HCT116 (cell line): ENCODE measurements around the gene RHCG. TPM values are rescaled to one million over a fixed set of nuclear protein-coding genes. Genes with fewer than 3 reads are reported as not detected.

ENCODE experiments used
- ATAC-seq: fragments of 200-7000 bp; cut with Tn5 transposase; 2 replicates; pipeline ENCODE4 v1.9.1; 2020; ENCODE audit warnings: mild to moderate bottlenecking, moderate library complexity
- BruUV-seq: library from RNA; stranded (reverse); fragments of 400-500 nt; replicated peaks from 2 replicates; lab custom pipeline; 2021; lab: Mats Ljungman, UMichigan
- CTCF ChIA-PET: fragments of 300-600 bp; sonication (Branson Sonifier 250); formaldehyde crosslinking; loops from one replicate; lab custom pipeline; 2021; ENCODE audit warnings: antibody characterized with exemption; lab: Charles Lee
- POLR2A ChIA-PET: fragments of 300-600, 350-600 bp; sonication (Branson Sonifier 250); formaldehyde crosslinking; loops from one replicate; lab custom pipeline; 2021; ENCODE audit warnings: antibody characterized with exemption; lab: Charles Lee
- RAD21 ChIA-PET, 2 experiments: fragments of 300-600 bp; sonication (Branson Sonifier 250); formaldehyde crosslinking; loops; one replicate each; lab custom pipeline; 2023; ENCODE audit warnings: low total read pairs in 2 of 2; ENCODE audit not compliant: uncharacterized antibody in 2 of 2, unreplicated experiment in 2 of 2, low non-redundant PET in 1 of 2; lab: Charles Lee
- DNase-seq: peaks from one replicate; pipeline ENCODE4 v3.0.0-alpha.2; 2010; ENCODE audit warnings: low read depth, low spot score
- H2AFZ ChIP-seq: fragments of 200-600 bp; shearing (Covaris generic), sonication (generic); 2 replicates; pipeline ENCODE4 v1.6.1; 2017; ENCODE audit warnings: low read depth, mixed run types, mixed read lengths, antibody characterized with exemption, low read length; ENCODE audit not compliant: poor library complexity, severe bottlenecking
- H3K27ac ChIP-seq: 2 replicates; pipeline ENCODE4 v1.5.1; 2012; ENCODE audit warnings: low read depth, low read length
- H3K27me3 ChIP-seq: fragments of 200-600 bp; sonication (generic); 2 replicates; pipeline ENCODE4 v1.6.1; 2016; ENCODE audit warnings: mixed run types, low read length, mixed read lengths; ENCODE audit not compliant: insufficient read depth
- H3K36me3 ChIP-seq, 2 experiments: fragments of 200-500 bp in 1 of 2; fragments of 200-600 bp in 1 of 2; sonication (Bioruptor generic) in 1 of 2; sonication (generic) in 1 of 2; 2 replicates each; pipeline versions ENCODE4 v1.5.1 to v1.6.1; 2014 to 2016; ENCODE audit warnings: low read length in 2 of 2, inconsistent platforms in 1 of 2, mixed read lengths in 1 of 2, mixed run types in 1 of 2; ENCODE audit not compliant: insufficient read depth in 2 of 2, control insufficient read depth in 1 of 2
- H3K4me1 ChIP-seq, 2 experiments: fragments of 200-600 bp in 1 of 2; sonication (generic) in 1 of 2; 2 replicates each; pipeline versions ENCODE4 v1.5.1 to v1.6.1; 2012 to 2017; ENCODE audit warnings: low read length in 2 of 2, inconsistent platforms in 1 of 2, mild to moderate bottlenecking in 1 of 2, mixed read lengths in 1 of 2, mixed run types in 1 of 2, moderate library complexity in 1 of 2; ENCODE audit not compliant: insufficient read depth in 2 of 2, control insufficient read depth in 1 of 2
- H3K4me2 ChIP-seq: fragments of 200-600 bp; sonication (generic); 2 replicates; pipeline ENCODE4 v1.6.1; 2017; ENCODE audit warnings: mixed run types, low read length, mixed read lengths
- H3K4me3 ChIP-seq, 2 experiments: fragments of 200-600 bp in 1 of 2; sonication (generic) in 1 of 2; replicated peaks in 1 of 2; 2 replicates each; pipeline ENCODE4 v1.5.1; 2011 to 2016; ENCODE audit warnings: low read length in 2 of 2, control low read depth in 1 of 2, low read depth in 1 of 2, mild to moderate bottlenecking in 1 of 2, mixed read lengths in 1 of 2, mixed run types in 1 of 2
- H3K79me2 ChIP-seq: fragments of 200-600 bp; sonication (generic); 2 replicates; pipeline ENCODE4 v1.6.1; 2017; ENCODE audit warnings: mild to moderate bottlenecking, mixed run types, low read length, moderate library complexity, mixed read lengths; ENCODE audit not compliant: insufficient read depth
- H3K9ac ChIP-seq: fragments of 200-600 bp; sonication (generic); 2 replicates; pipeline ENCODE4 v1.6.1; 2016; ENCODE audit warnings: low read length, mixed read lengths
- H3K9me2 ChIP-seq: fragments of 200-600 bp; sonication (generic), shearing (Covaris generic); 2 replicates; pipeline ENCODE4 v1.6.1; 2017; ENCODE audit warnings: mixed run types, mild to moderate bottlenecking, moderate library complexity; ENCODE audit not compliant: insufficient read depth
- H3K9me3 ChIP-seq, 2 experiments: fragments of 200-500 bp in 1 of 2; fragments of 200-600 bp in 1 of 2; sonication (Bioruptor generic) in 1 of 2; sonication (generic) in 1 of 2; 2 replicates each; pipeline ENCODE4 v1.6.1; 2014 to 2017; ENCODE audit warnings: low read length in 2 of 2, mixed read lengths in 2 of 2, inconsistent platforms in 1 of 2, low read depth in 1 of 2, mild to moderate bottlenecking in 1 of 2, mixed run types in 1 of 2, moderate library complexity in 1 of 2; ENCODE audit not compliant: control insufficient read depth in 1 of 2, insufficient read depth in 1 of 2
- H4K20me1 ChIP-seq: fragments of 200-600 bp; sonication (generic), shearing (Covaris generic); 2 replicates; pipeline ENCODE4 v1.6.1; 2017; ENCODE audit warnings: mixed run types, mild to moderate bottlenecking, moderate library complexity; ENCODE audit not compliant: insufficient read depth
- CEBPB ChIP-seq: IDR thresholded peaks from 2 replicates; pipeline ENCODE4 v1.6.1; 2012; ENCODE audit warnings: low read depth
- EGR1 ChIP-seq: IDR thresholded peaks from 2 replicates; pipeline ENCODE4 v1.6.1; 2012; ENCODE audit warnings: low read depth
- ELF1 ChIP-seq: IDR thresholded peaks from 2 replicates; pipeline ENCODE4 v1.6.1; 2012; ENCODE audit warnings: low read depth, borderline replicate concordance
- EZH2 ChIP-seq: fragments of 200-600 bp; sonication (generic); IDR thresholded peaks from 2 replicates; pipeline ENCODE4 v1.6.1; 2017; ENCODE audit warnings: antibody characterized with exemption, mixed run types
- EZH2phosphoT487 ChIP-seq: fragments of 200-600 bp; IDR thresholded peaks from 2 replicates; pipeline ENCODE4 v1.6.1; 2018; ENCODE audit warnings: antibody characterized with exemption, borderline replicate concordance
- FOSL1 ChIP-seq: IDR thresholded peaks from 2 replicates; pipeline ENCODE4 v1.6.1; 2012; ENCODE audit warnings: low read depth
- JUND ChIP-seq: IDR thresholded peaks from 2 replicates; pipeline ENCODE4 v1.6.1; 2012
- POLR2A ChIP-seq: IDR thresholded peaks from 2 replicates; pipeline ENCODE4 v1.7.0; 2011; ENCODE audit warnings: borderline replicate concordance; ENCODE audit not compliant: insufficient read depth, insufficient read length; ENCODE audit errors: extremely low read depth
- POLR2AphosphoS5 ChIP-seq: IDR thresholded peaks from 2 replicates; pipeline ENCODE4 v1.6.1; 2011; ENCODE audit warnings: mild to moderate bottlenecking, low read depth, low read length, moderate library complexity
- RAD21 ChIP-seq: IDR thresholded peaks from 2 replicates; pipeline ENCODE4 v1.6.1; 2012; ENCODE audit warnings: low read depth, mild to moderate bottlenecking
- SIN3A ChIP-seq: IDR thresholded peaks from 2 replicates; pipeline ENCODE4 v1.6.1; 2012; ENCODE audit warnings: low read depth
- SRF ChIP-seq: IDR thresholded peaks from 2 replicates; pipeline ENCODE4 v1.6.1; 2012; ENCODE audit warnings: low read depth
- TCF7L2 ChIP-seq: IDR thresholded peaks from 2 replicates; pipeline ENCODE4 v1.7.0; 2011; ENCODE audit warnings: borderline replicate concordance, inconsistent platforms; ENCODE audit not compliant: insufficient read depth, insufficient read length; ENCODE audit errors: extremely low read depth
- YY1 ChIP-seq: IDR thresholded peaks from 2 replicates; pipeline ENCODE4 v1.6.1; 2011; ENCODE audit warnings: low read length, low read depth, moderate library complexity, mild to moderate bottlenecking; ENCODE audit not compliant: insufficient replicate concordance; ENCODE audit errors: extremely low read depth
- intact Hi-C: fragments of 100-400 bp; cut with micrococcal nuclease; formaldehyde crosslinking; loops from 2 replicates; pipeline ENCODE4 v1.10.0; 2022
- total RNA-seq: library from RNA; stranded (reverse); gene quantifications from one replicate; pipeline ENCODE4 v1.2.1, GENCODE V29; 2021; ENCODE audit not compliant: unreplicated experiment
- TF ChIP-seq, protein P1 (sequence below): IDR thresholded peaks from 2 replicates; pipeline ENCODE4 v1.6.1; 2011; ENCODE audit warnings: mild to moderate bottlenecking, low read length, moderate library complexity; ENCODE audit not compliant: insufficient replicate concordance; ENCODE audit errors: extremely low read depth
- TF ChIP-seq, protein P2 (sequence below): IDR thresholded peaks from 2 replicates; pipeline ENCODE4 v1.6.1; 2012
- TF ChIP-seq, protein P3 (sequence below): IDR thresholded peaks from 2 replicates; pipeline ENCODE4 v1.6.1; 2012; ENCODE audit warnings: low read depth
- TF ChIP-seq, protein P4 (sequence below), 3 experiments: fragments of 200-600 bp in 1 of 3; sonication (generic) in 1 of 3; IDR thresholded peaks in 2 of 3; conservative IDR thresholded peaks in 1 of 3; 2 replicates each; pipeline ENCODE4 v1.5.1; 2012 to 2017; ENCODE audit warnings: low read depth in 2 of 3, low read length in 2 of 3, antibody characterized with exemption in 1 of 3, borderline replicate concordance in 1 of 3, control low read depth in 1 of 3, mild to moderate bottlenecking in 1 of 3, mixed read lengths in 1 of 3, mixed run types in 1 of 3, moderate library complexity in 1 of 3; ENCODE audit not compliant: insufficient read depth in 1 of 3

Gene RHCG
- total RNA-seq, 1 experiment from 2014 or later: not detected

DNA sequence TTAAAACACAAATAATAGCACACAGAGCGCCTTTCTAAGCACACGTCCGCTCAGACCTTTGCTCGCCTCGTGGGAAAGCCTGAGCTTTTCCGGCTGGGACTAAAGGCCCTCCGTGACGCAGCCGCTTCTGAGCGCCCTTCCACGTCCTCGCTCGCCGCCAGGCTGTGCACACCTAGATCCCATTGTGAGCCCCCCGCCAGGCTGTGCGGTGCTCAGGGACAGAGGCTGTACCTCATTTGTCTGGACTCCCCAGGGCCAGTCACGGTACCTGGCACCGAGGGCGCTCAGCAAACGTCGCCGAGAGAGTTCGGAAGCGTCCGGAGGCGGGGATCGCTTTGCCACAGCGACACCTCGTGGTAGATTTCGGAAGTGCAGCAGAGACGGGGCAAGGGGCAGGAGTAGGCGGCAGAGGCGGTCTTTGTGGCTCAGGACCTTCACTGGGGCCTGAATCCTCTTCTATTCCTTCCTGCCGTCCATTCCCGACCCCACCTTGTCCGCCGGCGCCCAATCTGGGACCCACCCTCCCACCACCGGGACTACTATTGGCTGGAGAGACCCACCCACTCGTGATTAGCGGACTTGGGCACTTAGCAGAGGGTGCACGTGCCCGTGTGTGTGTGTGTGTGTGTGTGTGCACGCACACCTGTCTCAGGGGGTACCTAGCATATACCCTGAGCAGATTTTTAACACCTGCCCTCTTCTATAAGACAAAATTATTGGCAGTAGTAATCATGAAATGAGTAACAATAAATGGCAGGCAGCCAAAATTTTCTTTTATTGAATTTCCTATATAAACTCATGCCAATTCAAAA lies 65.6 kb downstream of the RHCG start:
- Histone ChIP-seq H3K4me3 (peak overlapping the region; percentile 39 to 52), H3K9me2 (no peaks in the 10 kb centered on the region), H3K79me2 (no peaks in the 10 kb centered on the region), H3K27me3 (no peaks in the 10 kb centered on the region), H3K9ac (peak overlapping the region; percentile 46), H3K36me3 (no peaks in the 10 kb centered on the region), H4K20me1 (no peaks in the 10 kb centered on the region), H3K4me1 (peaks cover 4 to 13% of the 10 kb centered on the region in 2 experiments; a peak in 2 of 4 replicates), H3K9me3 (no peaks in the 10 kb centered on the region), H3K27ac (no peak overlapping the region), H3K4me2 (peak overlapping the region; percentile 77), H2AFZ (peak overlapping the region; percentile 96)
- RAD21 ChIA-PET: interaction anchor here (0.6 to 1.4 kb wide), 2 partner anchors 13 to 72 kb away, joined by 3 to 6 read pairs; no protein-coding TSS in a partner anchor
- no TSS peak for BruUV-seq
- POLR2A ChIA-PET: no interaction called here
- DNase-seq: peak; percentile 57
- peak; percentile 97 for ATAC-seq
- intact Hi-C loops: loop anchor here (1.0 kb wide), 2 partner anchors 14 to 72 kb away; no protein-coding TSS in a partner anchor
- CTCF ChIA-PET: interaction anchor here (0.5 to 2.4 kb wide), 12 partner anchors 11 to 74 kb away, joined by 3 to 46 read pairs (median 4); no protein-coding TSS in a partner anchor
- TF ChIP-seq RAD21 (peak; percentile 81), SRF (no peak), ELF1 (no peak), YY1 (no peak), EGR1 (peak; percentile 50; the same call in 1 of the 2 replicates), EZH2 (no peak), POLR2A (no peak), FOSL1 (no peak), JUND (no peak), SIN3A (no peak), EZH2phosphoT487 (no peak), CEBPB (no peak), POLR2AphosphoS5 (0 out of 2 replicates have a peak, but pooled peaks have one; percentile 21), TCF7L2 (no peak)
- TF ChIP-seq, protein P1, sequence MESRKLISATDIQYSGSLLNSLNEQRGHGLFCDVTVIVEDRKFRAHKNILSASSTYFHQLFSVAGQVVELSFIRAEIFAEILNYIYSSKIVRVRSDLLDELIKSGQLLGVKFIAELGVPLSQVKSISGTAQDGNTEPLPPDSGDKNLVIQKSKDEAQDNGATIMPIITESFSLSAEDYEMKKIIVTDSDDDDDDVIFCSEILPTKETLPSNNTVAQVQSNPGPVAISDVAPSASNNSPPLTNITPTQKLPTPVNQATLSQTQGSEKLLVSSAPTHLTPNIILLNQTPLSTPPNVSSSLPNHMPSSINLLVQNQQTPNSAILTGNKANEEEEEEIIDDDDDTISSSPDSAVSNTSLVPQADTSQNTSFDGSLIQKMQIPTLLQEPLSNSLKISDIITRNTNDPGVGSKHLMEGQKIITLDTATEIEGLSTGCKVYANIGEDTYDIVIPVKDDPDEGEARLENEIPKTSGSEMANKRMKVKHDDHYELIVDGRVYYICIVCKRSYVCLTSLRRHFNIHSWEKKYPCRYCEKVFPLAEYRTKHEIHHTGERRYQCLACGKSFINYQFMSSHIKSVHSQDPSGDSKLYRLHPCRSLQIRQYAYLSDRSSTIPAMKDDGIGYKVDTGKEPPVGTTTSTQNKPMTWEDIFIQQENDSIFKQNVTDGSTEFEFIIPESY: no peak
- TF ChIP-seq, protein P2, sequence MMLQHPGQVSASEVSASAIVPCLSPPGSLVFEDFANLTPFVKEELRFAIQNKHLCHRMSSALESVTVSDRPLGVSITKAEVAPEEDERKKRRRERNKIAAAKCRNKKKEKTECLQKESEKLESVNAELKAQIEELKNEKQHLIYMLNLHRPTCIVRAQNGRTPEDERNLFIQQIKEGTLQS: no peak
- TF ChIP-seq, protein P3, sequence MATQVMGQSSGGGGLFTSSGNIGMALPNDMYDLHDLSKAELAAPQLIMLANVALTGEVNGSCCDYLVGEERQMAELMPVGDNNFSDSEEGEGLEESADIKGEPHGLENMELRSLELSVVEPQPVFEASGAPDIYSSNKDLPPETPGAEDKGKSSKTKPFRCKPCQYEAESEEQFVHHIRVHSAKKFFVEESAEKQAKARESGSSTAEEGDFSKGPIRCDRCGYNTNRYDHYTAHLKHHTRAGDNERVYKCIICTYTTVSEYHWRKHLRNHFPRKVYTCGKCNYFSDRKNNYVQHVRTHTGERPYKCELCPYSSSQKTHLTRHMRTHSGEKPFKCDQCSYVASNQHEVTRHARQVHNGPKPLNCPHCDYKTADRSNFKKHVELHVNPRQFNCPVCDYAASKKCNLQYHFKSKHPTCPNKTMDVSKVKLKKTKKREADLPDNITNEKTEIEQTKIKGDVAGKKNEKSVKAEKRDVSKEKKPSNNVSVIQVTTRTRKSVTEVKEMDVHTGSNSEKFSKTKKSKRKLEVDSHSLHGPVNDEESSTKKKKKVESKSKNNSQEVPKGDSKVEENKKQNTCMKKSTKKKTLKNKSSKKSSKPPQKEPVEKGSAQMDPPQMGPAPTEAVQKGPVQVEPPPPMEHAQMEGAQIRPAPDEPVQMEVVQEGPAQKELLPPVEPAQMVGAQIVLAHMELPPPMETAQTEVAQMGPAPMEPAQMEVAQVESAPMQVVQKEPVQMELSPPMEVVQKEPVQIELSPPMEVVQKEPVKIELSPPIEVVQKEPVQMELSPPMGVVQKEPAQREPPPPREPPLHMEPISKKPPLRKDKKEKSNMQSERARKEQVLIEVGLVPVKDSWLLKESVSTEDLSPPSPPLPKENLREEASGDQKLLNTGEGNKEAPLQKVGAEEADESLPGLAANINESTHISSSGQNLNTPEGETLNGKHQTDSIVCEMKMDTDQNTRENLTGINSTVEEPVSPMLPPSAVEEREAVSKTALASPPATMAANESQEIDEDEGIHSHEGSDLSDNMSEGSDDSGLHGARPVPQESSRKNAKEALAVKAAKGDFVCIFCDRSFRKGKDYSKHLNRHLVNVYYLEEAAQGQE: no peak
- TF ChIP-seq, protein P4, sequence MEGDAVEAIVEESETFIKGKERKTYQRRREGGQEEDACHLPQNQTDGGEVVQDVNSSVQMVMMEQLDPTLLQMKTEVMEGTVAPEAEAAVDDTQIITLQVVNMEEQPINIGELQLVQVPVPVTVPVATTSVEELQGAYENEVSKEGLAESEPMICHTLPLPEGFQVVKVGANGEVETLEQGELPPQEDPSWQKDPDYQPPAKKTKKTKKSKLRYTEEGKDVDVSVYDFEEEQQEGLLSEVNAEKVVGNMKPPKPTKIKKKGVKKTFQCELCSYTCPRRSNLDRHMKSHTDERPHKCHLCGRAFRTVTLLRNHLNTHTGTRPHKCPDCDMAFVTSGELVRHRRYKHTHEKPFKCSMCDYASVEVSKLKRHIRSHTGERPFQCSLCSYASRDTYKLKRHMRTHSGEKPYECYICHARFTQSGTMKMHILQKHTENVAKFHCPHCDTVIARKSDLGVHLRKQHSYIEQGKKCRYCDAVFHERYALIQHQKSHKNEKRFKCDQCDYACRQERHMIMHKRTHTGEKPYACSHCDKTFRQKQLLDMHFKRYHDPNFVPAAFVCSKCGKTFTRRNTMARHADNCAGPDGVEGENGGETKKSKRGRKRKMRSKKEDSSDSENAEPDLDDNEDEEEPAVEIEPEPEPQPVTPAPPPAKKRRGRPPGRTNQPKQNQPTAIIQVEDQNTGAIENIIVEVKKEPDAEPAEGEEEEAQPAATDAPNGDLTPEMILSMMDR (IDR thresholded peaks at IDR 0.05 in 2 of 3, conservative IDR thresholded peaks at IDR 0.05 in 1 of 3; ENCODE audit: borderline replicate concordance in 1 of 3, insufficient read depth in 1 of 3, low read depth in 2 of 3, low read length in 2 of 3): peak; percentile 89 to 95 (median 93)
